Daoy (cell line): ENCODE measurements around the gene ELFN1. TPM values are rescaled to one million over a fixed set of nuclear protein-coding genes. Genes with fewer than 3 reads are reported as not detected.
A peak's percentile ranks its signal among the peaks of the same experiment; 100 is the strongest.

Experiments
- DNase-seq: peaks from one replicate; pipeline ENCODE4 v3.0.0-alpha.2; 2015; ENCODE audit warnings: low read depth
- total RNA-seq: library from RNA; depleted of rRNA; stranded (reverse); fragments of >200 nt; shearing (Covaris generic); gene quantifications from 2 replicates; pipeline ENCODE4 v1.2.3, GENCODE V29; 2014; rRNA removed

The ELFN1 gene
- 0.15 and 1.1 TPM in 2 replicates for total RNA-seq

DNA sequence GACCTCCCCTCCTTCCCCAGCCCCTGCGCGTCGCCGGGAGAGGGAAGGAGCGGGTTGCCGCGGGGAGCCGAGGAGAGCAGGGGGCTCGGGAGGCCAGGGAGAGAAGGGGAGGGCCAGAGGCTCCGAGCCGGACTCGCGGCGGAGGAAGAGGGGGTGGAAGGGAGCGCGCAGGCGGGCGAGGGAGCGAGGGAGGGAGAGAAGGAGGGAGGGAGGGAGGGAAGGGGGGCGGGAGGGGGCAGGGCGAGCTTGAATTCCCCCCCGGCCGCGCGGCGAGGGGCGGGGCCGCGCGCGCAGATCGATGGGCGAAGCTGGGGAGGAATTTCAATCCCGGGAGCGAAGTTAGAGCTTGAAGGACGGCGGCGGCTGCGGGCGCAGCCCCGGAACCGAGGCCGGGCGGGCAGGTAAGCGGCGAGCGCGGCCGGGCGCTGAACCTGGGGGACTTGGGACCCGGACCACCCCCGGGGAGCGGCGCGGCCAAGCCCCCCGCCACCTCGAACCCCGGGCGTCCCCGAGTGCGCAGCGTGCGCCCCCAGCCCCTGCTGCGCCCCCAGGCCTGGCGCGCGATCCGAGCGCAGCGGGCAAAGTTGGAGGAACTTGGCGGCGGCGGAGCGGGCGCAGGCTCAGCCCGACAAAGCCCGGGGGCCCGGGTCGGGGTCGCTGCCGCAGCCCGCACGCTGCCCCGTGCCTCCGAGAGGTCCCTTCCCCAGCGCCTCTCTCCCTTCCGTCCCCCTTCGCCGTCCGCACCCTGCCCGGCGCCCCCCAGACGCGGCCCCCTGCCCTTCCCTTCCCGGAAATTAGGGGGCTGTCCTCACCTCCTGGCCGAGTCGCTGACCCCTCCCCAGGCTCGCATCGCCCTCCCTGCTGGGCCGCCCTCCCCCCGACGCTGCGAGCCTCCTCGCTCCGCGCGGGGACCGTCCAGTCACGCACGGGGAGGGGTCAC, at the start of gene ELFN1:
Gene ELFN1, plus strand, starts transcription at position 324 of the 940 bp plus-strand sequence. CDS start 74,320 bp downstream, outside the sequence.
- DNase-seq: peak; percentile 65

DNA sequence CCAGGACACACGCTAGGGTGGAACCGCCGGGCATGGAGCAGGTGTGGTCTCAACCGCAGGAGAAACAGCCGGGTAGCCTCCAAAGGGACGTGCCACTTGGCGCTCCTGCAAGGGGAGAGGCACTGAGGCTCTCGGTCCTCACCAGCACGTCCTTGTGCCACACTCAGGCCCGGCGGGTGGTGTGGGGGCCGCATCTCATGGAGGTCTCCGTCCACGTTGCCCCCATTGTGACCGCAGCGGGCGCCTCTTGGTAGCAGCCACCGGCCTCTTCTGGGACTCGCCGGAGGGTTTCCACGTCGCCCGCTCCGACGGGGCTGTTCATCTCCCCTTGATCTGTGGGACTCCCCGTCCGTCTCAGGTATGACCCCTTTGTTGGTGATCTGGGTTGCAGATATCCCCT, 49.2 kb upstream of the ELFN1 start:
- DNase-seq: no peak

DNA sequence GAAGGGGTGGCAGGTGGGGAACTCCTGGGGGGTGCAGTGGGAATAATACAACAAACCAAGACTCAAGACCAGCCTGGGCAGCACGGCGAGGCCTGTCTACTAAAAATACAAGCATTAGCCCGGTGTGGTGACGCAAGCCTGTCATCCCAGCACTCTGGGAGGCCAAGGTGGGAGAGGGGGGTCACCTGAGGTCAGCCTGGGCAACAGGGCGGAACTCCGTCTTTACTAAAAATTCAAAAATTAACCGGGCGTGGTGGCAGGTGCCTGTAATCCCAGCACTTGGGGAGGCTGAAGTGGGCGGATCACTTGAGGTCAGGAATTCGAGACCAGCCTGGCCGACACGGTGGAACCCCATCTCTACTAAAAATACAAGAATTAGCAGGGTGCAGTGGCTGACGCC, 48.4 kb upstream of the ELFN1 start:
- DNase-seq: no peak

DNA sequence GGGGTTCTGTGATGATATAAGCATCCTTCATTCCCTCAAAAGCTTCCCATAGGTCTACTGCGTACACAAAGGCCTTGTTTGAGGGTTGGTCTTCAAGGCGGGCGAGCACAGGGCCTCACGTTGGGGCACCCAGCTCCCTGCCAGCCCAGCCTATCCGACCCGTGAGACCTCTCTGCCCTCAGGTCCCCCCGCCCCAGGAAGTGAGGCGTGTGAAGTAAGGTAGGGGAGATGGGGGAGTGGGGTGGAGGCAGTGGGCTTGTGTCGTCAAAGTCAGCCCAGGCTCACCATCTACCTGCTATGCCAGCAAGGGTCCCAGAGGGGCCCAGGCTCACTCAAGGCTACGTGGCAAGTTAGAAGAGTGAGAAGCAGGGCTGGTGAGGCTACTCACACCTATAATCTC, 47.6 kb upstream of the ELFN1 start:
- no peak for DNase-seq

DNA sequence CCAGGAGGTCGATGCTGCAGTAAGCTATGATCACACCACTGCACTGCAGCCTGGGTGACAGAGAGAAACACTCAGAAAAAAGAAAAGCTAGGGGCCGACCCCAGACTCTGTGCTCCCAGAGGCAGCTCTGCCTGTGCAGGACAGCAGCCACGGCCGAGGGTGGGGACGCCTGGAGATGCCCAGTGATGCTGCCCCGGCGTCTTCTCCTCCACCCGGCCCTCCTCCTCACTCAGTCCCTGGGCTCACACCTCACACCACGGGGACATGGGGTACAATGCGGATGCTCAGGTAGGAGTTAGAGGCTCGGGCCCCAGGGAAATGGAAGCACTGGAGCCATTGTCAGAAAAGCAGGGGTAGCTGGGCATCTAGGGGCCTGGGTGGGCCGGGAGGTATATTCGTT, 46.3 kb upstream of the ELFN1 start:
- DNase-seq: no peak

DNA sequence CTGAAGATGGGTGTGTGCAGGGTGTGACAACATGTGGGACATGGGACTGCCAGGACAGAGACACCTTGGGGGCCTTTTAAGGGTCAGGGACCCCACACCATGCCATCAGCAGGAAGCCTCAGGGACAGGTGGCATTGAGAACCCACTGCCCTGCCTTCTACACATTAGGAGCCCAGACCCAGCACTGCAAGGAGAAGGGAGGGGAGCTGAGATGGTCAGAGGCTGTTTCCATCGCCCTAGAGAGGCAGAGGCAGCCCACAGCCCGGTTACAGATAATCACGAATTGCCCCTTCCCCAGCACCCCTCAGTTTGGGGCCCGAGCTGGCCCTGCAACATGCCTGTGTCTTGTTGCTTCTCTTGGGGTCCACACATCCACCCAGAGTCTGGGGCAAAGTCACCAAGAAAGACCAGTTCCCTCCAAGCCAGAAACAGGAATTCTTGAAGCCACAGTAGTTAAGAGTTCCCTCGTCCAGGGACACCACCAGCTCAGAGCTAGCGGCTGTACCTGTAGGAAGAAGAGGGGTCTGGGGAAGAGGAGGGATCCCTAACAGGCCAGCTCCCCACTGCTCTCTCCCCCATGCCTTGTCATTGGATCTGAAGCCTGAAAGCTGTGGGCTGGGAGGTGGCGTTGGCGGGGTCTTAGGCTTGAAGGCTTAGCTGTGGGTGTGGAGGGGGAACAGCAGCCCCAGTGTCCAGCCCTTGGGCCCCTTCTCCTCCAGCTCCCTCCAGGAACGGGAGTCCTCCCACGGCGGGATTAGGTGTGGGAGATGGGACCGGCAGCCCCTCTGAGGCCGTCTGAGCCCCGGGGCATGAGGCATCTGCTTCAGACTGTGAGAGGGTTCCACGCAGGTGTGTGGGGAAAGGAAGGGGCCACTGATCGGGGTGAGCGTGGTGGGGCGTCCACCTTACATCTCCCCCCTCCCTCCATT, 44.8 kb upstream of the ELFN1 start:
- no peak for DNase-seq

DNA sequence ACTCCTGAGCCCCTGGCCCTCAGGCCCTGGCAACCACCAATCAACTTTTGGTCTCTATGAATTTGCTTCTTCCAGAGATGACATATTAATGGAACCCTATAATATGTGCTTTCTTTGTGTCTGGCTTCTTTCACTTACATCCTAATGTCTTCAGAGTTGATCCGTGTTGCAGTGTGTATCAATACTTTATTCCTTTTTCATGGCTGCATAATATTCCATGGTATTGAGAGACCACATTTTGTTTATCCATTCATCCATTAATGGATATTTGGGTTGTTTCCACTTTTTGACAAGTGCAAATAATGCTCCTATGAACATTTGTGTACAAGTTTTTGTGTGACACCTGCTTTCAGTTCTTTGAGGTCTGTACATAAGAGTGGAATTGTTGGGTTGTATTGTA, 43.3 kb upstream of the ELFN1 start:
- no peak for DNase-seq

DNA sequence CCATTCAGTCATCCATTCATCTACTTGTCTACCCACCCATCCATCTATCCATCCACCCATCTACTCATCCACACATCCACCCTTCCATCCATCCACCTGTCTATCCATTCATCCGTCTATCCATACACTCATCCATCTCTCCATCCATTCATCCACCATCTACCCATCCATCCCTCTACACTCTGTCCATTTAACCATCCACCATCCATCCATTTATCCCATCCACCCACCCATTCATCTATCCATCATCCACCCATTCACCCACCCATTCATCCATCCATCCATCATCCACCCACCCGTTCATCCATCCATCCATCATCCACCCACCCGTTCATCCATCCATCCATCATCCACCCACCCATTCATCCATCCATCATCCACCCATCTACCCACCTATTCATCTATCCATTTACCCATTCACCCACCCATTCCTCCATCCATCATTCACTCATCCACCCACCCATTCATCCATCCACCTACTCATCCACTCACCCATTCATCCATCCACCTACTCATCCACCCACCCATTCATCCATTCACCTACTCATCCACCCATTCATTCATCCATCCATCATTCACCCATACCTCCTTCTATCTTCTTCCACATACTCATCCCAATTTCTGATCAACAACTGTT, 39.3 kb upstream of the ELFN1 start:
- no peak for DNase-seq

DNA sequence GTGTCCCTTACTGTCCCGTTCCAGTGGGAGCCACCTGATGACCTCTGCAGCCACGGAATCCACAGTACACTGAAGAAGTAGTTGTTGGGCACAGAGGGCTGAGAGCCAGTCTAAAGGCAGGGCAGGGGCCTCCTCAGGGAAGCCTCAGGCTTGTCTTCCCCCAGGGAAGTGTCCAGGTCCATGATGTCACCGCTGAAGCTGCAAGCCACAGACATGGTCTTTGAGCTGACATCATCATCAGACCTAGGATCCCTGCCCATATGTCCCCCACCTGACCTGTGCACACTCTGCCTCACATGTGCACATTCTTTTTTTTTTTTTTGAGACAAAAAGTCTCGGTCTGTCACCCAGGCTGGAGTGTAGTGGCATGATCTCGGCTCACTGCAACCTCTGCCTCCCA, 38.4 kb upstream of the ELFN1 start:
- DNase-seq: no peak

DNA sequence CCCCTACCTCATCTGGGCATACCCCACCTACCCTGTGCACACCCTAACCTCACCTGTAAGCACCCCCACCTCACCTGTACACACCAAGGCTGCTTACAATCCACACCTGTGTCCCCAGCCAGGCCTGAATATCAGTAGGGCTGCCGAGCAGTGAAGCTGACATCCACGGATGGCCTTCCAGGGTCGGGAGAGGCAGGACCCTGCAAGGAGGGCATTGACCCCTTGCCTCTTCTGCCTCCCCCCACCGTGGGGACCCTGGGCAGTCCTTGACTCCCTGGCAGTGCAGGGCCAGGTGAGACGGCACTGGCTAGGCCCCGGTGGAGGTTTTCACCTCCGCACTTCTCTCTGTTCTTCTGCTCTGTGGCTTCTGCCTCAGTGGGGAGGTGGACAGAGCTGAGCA, 37.6 kb upstream of the ELFN1 start:
- no peak for DNase-seq

DNA sequence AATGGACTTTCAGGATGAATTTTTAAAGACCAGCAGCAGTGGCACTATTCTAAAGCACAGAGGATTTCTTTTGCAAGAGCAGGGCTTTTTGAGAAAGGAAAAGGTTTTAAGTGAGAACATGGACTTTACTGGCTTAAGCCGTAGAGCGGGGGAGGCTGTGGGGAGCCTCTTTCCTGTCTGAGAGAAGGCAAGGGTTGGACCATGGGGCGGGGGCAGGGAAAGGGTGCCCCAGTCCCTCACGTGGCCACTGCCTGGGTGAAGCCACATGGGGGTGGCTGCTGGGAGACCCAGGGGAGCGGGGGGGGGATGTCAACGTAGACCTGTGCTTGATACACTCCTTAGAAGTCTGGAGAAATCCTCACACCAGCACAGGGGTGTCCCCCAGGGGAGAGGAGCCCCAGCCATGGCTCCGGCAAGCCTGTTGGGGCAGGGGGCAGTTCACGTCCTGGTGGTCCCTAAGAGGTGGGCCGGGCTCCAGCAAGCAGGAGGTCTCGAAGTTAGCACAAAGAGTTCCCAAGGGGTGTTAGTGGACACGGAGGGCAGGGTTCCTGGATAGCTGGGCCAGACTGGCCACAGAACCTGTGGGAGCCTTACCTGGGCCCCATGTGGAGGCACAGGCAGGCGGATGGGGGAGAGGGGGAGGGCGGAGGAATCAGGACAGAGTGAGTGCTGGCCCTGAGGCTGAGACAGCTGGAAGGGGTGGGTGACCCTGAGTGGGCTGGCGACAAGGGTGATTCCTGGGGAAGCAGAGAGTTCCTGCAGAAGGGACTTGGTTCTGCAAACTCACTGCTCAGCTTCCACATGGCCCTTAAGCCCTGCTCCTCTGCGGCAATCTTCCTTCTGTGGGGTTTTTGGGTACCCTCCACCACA, 36.9 kb upstream of the ELFN1 start:
- no peak for DNase-seq

DNA sequence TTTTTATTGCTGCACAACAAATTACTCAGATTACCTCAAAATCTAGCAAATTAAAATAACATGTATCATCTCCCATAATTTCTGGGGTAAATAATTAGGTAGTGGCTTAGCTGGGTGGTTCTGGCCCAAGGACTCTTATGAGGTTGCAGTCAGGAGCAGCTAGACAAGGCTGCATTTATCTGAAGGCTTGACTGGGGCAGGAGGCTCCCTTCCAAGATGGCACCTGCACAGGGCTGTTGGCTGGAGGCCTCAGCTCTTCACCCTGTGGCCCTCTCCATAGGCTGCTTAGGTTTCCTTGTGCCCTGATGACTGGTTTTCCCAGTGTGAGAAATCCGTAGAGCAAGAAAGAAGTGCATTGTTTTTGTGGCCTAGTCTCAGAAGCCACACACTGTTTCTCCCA, 34.7 kb upstream of the ELFN1 start:
- DNase-seq: no peak

DNA sequence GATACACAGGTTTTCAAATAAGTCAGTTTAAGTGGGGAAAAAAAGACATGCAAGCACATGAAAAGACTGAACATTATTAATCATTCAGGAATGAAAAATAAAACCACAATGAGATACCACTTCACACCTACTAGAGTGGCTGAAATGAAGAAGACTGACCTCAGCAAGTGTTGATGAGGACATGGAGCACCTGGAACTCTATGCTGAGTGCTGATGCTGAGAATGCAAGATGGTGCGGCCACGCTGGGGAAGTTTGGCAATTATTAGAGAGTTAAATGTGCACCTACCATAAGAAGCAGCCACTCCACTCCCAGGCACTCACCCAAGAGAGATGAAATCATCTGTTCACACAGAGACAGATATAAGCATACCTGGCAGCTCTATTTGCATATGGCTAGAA, 32.9 kb upstream of the ELFN1 start:
- no peak for DNase-seq

DNA sequence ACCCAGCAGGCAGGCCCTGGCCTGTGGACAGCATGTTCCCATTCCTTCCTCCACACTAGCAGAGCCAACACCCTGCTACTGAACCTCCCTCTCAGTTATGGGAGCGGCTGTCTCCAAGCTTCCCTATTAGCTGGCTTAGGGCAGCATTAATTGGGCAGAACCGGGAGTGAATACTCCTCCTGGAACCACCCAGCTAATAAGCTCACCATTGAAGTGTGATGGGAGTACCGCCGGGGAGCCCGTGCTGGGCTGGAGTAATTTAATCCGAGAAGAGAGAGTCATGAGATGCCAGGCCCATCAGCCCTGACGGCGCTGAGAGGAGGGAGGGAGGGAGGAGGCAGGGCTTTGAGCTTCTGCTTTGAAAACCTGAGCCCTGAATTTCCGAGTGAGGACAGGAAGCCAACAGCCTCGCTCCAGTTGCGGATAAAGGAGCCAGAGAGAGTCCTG, 31.8 kb upstream of the ELFN1 start:
- DNase-seq: no peak

DNA sequence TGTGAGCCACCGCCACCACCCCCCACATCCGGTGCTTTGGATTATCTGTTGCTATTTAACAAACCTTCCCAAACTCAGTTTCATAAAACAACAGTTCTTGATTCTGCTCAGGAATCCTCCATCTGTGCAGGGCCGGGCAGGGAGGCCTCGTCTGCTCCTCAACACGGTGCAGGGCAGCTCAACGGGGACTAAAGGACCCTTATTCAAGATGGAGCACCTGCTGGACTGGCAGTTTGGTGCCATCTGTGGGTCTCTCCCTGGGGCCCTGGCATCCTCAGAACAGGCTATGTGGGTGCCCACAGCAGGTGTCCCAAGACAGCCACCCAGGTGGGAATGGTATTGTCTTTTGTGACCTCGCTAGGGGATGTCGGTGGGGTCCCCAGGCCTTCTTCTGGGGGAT, 31.0 kb upstream of the ELFN1 start:
- no peak for DNase-seq

DNA sequence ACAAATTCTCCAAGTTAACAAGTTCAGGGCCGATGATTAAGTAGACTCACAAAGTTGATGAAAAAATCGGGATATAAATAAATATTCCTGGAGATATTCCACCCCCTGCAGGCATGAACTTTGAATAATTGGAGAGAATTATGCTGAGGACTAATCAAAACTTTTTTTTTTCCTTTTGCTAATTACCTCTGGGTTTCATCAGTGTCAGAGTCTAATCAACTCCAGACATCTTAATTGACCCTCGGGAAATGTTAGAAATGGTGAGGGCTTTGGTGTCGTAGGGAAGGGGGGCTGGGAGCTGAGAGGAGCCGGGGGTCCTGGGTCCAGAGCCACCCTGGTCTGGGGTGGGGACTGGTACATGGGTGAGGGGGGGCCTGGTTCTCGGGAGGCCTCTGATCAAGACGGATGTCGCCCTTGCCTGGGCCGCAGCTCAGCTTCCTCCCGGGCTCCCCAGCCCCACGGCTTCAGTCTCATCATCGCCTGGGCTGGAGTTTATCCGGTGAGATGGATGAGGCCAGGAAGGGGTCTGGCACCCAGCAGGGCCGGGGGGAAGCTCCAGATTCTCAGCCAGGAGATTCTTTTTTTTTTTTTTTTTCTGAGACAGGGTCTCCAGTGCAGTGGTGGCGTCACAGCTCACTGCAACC, 30.4 kb upstream of the ELFN1 start:
- no peak for DNase-seq

DNA sequence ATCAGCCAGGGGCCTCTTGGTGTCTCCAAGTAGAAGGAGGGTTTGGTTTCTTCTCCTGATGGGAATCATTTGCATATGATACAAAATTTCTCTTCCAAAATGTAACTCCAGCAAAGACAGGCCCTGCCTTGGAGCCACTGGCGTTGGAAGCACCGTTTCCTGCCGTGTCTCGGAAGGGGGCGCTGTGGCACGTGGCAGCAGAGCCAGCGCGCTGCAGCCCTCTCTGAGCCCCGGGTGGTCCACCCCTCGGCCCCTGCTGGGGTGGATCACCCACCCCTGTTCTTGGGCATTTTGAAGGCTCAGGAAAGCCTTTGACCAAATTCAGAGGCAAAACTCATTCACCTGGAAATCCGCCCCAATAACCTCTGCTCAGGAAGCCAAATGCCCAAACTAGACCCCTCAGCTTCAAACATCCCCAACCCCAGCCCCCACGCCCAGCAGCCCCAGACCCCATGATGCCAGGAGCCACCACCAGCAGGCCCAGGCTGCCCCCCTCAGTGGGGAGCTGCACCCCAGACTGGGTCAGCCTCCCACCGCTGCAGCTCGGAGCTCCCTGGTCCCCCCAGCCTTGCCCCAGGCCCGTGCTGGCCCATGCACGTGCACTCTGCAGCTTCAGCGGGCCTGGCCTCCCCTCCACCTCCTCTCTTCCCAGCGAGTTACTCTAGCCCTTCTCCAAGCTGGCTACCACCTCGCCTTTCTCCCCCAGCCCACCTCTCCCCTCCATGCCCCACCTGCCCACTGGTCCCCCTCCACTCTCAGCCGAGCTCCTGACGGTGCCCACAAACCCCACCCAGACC, 29.5 kb upstream of the ELFN1 start:
- peak; percentile 46 for DNase-seq

DNA sequence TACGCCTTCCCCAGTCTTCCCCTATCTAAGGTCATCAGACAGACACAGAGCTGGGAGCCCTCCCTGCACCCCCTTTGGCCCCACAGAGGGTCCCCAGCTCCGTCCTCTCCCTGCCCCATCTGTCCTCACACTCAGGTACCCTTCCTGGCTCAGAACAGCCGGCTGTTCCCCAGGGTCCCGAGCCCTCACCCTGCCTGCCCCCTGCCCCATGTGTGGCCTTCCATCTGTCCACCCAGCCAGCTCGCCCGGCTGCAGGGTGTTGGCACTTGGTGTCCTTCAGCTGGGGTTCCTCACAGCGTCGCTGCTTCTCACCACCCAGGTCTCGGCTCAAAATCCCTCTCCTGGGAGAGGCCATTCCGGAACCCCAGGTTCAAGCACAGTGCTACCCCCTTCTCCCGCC, 28.9 kb upstream of the ELFN1 start:
- no peak for DNase-seq

DNA sequence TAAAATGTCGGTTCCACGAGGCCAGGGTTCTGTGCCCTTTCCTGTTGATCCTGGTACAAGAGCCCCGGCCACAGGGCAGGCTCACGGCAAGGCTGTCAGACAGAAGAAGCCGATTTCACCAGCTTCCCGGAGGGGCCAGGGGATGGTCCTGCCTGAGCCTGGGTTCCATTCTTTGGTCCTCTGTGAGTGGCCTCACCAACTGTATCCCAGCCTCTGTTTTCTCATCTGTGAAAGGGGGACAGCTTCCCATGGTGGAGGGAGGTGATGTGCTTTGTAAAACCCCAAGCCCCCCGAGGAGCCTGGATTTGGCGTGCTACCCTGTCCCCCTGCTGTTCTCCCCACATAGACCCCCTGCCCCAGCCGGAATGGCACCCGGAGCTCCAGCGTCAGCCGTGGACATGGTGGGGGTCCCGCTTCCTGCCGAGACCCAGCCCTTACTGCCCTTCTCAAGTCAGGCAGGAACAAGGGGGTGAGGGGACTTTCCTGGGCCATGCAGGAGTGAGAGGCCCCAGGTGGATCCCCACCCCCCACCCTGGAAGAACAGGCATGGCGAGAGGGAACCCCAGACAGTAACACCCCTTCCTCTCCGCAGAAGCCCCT, 28.3 kb upstream of the ELFN1 start:
- no peak for DNase-seq
